IPS DF 6.9 (cell line): ENCODE data around the gene PLXNA1.

ENCODE experiments used
- DNase-seq: peaks from one replicate; pipeline ENCODE4 v3.0.0-alpha.2; 2013; ENCODE audit warnings: low read depth, low spot score
- H3K27ac ChIP-seq: one replicate; pipeline ENCODE4 v1.5.1; 2013; ENCODE audit warnings: low read length, control low read depth
- H3K27me3 ChIP-seq: 2 replicates; pipeline ENCODE4 v1.6.1; 2013; ENCODE audit warnings: mild to moderate bottlenecking, low read length; ENCODE audit not compliant: control insufficient read depth, insufficient read depth
- H3K36me3 ChIP-seq: 2 replicates; pipeline ENCODE4 v1.6.1; 2013; ENCODE audit warnings: low read length; ENCODE audit not compliant: control insufficient read depth, insufficient read depth
- H3K4me1 ChIP-seq: 2 replicates; pipeline ENCODE4 v1.6.1; 2013; ENCODE audit warnings: low read length; ENCODE audit not compliant: control insufficient read depth, insufficient read depth
- H3K4me3 ChIP-seq: 2 replicates; pipeline ENCODE4 v1.5.1; 2013; ENCODE audit warnings: mild to moderate bottlenecking, low read length
- H3K9me3 ChIP-seq: 2 replicates; pipeline ENCODE4 v1.6.1; 2013; ENCODE audit warnings: low read length, inconsistent platforms; ENCODE audit not compliant: control insufficient read depth, insufficient read depth
- WGBS: extraction: QIAGEN DNeasy Blood & Tissue Kit; methylation state at CpG from one replicate; pipeline ENCODE4 v1.1.7; 2013; ENCODE audit warnings: mixed read lengths, missing lambda C conversion rate; ENCODE audit not compliant: insufficient read length, insufficient coverage; 5-methylcytosine and 5-hydroxymethylcytosine counted together

PLXNA1 gene

DNA sequence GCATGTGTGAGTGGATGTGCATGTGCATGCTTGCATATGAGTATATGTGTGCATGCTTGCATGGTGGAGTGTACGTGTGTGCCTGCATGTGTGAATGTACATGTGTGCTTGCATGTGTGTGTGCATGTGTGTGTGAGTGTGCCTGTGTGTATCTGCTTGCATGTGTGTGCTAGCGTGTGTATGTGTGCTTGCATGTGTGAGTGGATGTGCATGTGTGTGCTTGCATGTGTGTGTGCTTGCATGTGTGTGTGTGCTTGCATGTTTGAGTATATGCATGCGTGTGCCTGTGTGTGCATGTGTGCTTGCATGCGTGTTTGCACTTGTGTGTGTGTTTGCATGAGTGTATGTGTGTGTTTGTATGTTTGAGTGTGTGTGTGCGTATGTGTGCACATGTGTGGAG, 4.6 kb upstream of the PLXNA1 start:
- H3K27me3 ChIP-seq = no peaks in the 10 kb centered on the region
- no peaks in the 10 kb centered on the region for H3K36me3 ChIP-seq
- H3K9me3 ChIP-seq = no peaks in the 10 kb centered on the region
- WGBS = no CpG with 5 or more reads among the region's 5 CpGs
- no peak for DNase-seq
- H3K27ac ChIP-seq = no peak overlapping the region
- H3K4me3 ChIP-seq = no peak overlapping the region
- H3K4me1 ChIP-seq = no peaks in the 10 kb centered on the region

DNA sequence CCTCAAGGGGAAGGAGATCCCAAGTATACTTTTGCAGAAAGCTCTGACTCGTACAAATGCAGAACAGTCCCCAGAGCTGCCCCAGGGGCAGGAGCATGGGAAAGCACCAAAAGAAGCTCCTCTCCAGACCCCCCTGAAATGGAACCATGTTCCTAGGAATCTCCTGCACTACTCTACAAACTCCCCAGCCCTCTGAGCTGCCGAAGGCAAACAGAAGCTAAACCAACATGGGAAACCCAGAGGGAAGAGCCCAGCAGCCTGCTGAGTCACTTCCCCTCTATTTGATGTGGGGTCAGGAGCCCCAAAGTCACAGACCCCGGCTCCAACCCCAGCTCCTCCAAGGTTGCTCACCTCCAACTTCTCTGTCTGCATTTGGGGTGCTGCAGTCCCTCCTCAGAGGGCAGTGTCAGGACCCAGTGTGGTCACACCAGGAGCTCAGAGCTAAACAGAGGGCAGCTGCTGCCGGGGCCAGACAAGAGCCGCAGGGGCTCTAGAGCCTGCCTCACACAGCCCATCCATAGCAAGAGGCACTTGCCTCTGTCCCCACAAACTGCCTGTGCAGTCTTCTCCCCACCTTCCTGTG, 3.8 kb upstream of the PLXNA1 start:
- H3K4me3 ChIP-seq = no peak overlapping the region
- H3K4me1 ChIP-seq = no peaks in the 10 kb centered on the region
- no CpG with 5 or more reads among the region's 5 CpGs for WGBS
- no peak for DNase-seq
- H3K27ac ChIP-seq = no peak overlapping the region
- no peaks in the 10 kb centered on the region for H3K27me3 ChIP-seq
- H3K9me3 ChIP-seq = no peaks in the 10 kb centered on the region
- no peaks in the 10 kb centered on the region for H3K36me3 ChIP-seq

DNA sequence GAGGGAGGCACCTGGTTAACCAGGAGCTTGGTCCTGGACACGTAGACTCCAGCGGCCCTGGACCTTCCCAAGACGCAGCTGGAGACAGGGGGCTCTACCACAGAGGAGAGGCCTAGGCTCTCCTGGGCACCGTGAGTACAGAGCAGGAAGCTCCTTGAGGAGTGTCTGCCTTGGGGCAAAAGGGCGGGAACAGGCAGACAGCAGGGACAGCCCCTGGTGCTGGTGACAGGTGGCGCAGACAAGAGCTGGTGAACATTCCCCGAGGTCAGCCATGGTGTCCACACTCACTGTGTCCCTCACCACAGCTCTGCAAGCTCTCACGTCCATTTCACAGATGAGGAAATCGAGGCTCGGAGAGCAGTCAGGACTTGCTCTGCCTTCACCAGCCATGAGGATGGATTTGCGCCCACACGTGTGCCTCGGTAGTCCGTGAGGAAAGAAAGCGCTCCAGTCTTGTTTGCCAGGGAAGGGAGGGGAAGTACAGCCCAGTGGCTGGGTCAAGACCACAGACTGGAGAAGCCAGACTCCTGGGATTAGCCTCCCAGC, 2.6 kb upstream of the PLXNA1 start:
- no peak overlapping the region for H3K27ac ChIP-seq
- H3K36me3 ChIP-seq = no peaks in the 10 kb centered on the region
- peaks cover 1% of the 10 kb centered on the region; the same call in 1 of the 2 replicates for H3K4me1 ChIP-seq
- no peak for DNase-seq
- no peaks in the 10 kb centered on the region for H3K27me3 ChIP-seq
- H3K4me3 ChIP-seq = no peak overlapping the region
- no peaks in the 10 kb centered on the region for H3K9me3 ChIP-seq
- WGBS = no CpG with 5 or more reads among the region's 15 CpGs

- Histone ChIP-seq H3K36me3 (no peaks in the 10 kb centered on the region), H3K27ac (no peak overlapping the region), H3K9me3 (no peaks in the 10 kb centered on the region), H3K4me1 (peaks cover 1% of the 10 kb centered on the region), H3K4me3 (peak overlapping the region; percentile 61; the same call in 1 of the 2 replicates), H3K27me3 (no peaks in the 10 kb centered on the region)
- no peak for DNase-seq
- no CpG with 5 or more reads among the region's 12 CpGs for WGBS
Measured at GRCh38 chr3:126982126-126982470, 817 bp upstream of the PLXNA1 start.

- Histone ChIP-seq H3K27ac (no peak overlapping the region), H3K4me1 (peaks cover 1% of the 10 kb centered on the region), H3K36me3 (no peaks in the 10 kb centered on the region), H3K4me3 (peak overlapping the region; percentile 70; the same call in 1 of the 2 replicates), H3K27me3 (no peaks in the 10 kb centered on the region), H3K9me3 (no peaks in the 10 kb centered on the region)
- WGBS = no CpG with 5 or more reads among the region's 70 CpGs
- DNase-seq = no peak
Measured at GRCh38 chr3:126983276-126983652, 349 bp downstream of the PLXNA1 start.

DNA sequence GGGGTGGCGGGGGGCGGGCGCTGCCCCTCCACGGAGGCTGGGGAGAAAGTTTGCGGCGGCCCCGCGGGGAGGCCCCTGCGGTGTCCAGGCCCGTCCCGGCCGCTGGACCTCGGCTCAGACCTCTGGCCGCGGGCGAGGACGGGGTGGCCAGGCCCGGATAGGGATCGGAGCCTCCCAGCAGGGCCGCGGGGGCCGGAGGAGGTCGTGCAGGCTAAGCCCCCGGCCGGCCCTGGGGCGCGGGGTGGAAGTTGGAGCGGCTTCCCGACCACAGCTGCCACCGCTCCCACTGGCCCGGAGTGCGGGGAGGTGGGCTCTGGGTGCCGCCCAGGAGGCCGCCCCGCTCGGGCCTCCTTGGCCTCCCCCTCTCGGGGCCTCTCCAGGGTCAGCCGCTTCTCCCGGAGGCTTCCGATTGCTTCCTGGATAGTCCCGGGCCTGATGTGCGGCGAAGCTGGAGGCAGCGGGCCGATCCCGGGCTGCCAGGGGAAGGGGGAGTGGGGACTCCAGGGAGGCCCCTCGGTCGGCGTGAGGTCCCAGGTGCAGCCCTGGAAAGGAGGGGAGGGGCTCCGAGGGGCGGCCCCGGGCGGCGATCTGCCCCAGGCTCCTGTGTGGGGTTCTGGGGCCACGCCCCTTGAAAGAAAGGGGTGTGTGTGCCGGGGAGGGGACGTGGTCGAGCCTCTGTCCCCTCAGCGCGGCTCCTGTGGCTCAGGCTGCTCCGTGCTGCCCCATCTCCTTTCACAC, 907 bp downstream of the PLXNA1 start:
- Histone ChIP-seq H3K27ac (no peak overlapping the region), H3K4me3 (peak overlapping the region; percentile 70; the same call in 1 of the 2 replicates), H3K9me3 (no peaks in the 10 kb centered on the region), H3K4me1 (peaks cover 1% of the 10 kb centered on the region), H3K27me3 (no peaks in the 10 kb centered on the region), H3K36me3 (peaks cover 4% of the 10 kb centered on the region)
- no peak for DNase-seq
- no CpG with 5 or more reads among the region's 61 CpGs for WGBS

GRCh38 chr3:126984391-126985131, 1.6 kb downstream of the PLXNA1 start:
- Histone ChIP-seq H3K4me3 (peak overlapping the region; percentile 70; the same call in 1 of the 2 replicates), H3K36me3 (peaks cover 11% of the 10 kb centered on the region), H3K9me3 (no peaks in the 10 kb centered on the region), H3K27ac (no peak overlapping the region), H3K4me1 (peaks cover 1% of the 10 kb centered on the region), H3K27me3 (no peaks in the 10 kb centered on the region)
- no CpG with 5 or more reads among the region's 21 CpGs for WGBS
- no peak for DNase-seq

GRCh38 chr3:126985132-126985985, 2.4 kb downstream of the PLXNA1 start:
- no CpG with 5 or more reads among the region's 17 CpGs for WGBS

GRCh38 chr3:126986001-126986400, 3.1 kb downstream of the PLXNA1 start:
- Histone ChIP-seq H3K4me3 (no peak overlapping the region), H3K27ac (no peak overlapping the region), H3K9me3 (no peaks in the 10 kb centered on the region), H3K4me1 (peaks cover 1% of the 10 kb centered on the region), H3K27me3 (no peaks in the 10 kb centered on the region), H3K36me3 (peaks cover 21% of the 10 kb centered on the region)
- WGBS = no CpG with 5 or more reads among the region's 9 CpGs
- DNase-seq = no peak

More at GRCh38 chr3:126985132-126985985, 2.4 kb downstream of the PLXNA1 start:
- H3K27me3 ChIP-seq = no peaks in the 10 kb centered on the region
- no peaks in the 10 kb centered on the region for H3K9me3 ChIP-seq
- no peak for DNase-seq
- peaks cover 17% of the 10 kb centered on the region for H3K36me3 ChIP-seq
- H3K27ac ChIP-seq = no peak overlapping the region
- no peak overlapping the region for H3K4me3 ChIP-seq
- H3K4me1 ChIP-seq = peaks cover 1% of the 10 kb centered on the region

- no peak for DNase-seq
- H3K27me3 ChIP-seq = no peaks in the 10 kb centered on the region
- peaks cover 1% of the 10 kb centered on the region for H3K4me1 ChIP-seq
- H3K27ac ChIP-seq = no peak overlapping the region
- peaks cover 26% of the 10 kb centered on the region for H3K36me3 ChIP-seq
- no peak overlapping the region for H3K4me3 ChIP-seq
- WGBS = no CpG with 5 or more reads among the region's 4 CpGs
- no peaks in the 10 kb centered on the region for H3K9me3 ChIP-seq
Measured at GRCh38 chr3:126987129-126987528, 4.2 kb downstream of the PLXNA1 start.
